Adipose tissue (tissue), 3 donors: ENCODE results near the gene CEP44. TPM values are rescaled to one million over a fixed set of nuclear protein-coding genes. Genes with fewer than 3 reads are reported as not detected.
"Not testable (repeated sequence)": the region's sequence is repeated elsewhere in the genome, so short reads cannot be mapped to it uniquely, and the experiment has no call there.

ENCODE experiments used
- H3K27ac ChIP-seq: one replicate; pipeline ENCODE4 v1.5.1; 2013; ENCODE audit warnings: low read depth, low read length
- WGBS, 3 donors: extraction: QIAGEN DNeasy Blood & Tissue Kit; methylation state at CpG; one replicate each; pipeline ENCODE4 v1.1.7; 2013; 5-methylcytosine and 5-hydroxymethylcytosine counted together
- polyA plus RNA-seq, 3 donors: library from polyadenylated mRNA; stranded (reverse); fragments of 200-250 nt; gene quantifications; one replicate each; pipeline ENCODE4 v1.2.3, GENCODE V29; 2013
- donor health status: healthy with polysubstance abuse.
- donor health status: Bipolar disorder and iron deficiency.
- donor health status: healthy.

Gene CEP44
- polyA plus RNA-seq, 3 donors: 3.4 to 8.8 (median 4.5) TPM

GRCh38 chr4:174274436-174274835 is 9.3 kb upstream of the CEP44 start:
- 82 to 92% (median 90%) methylated on average over 3 of the region's 3 CpGs for whole genome bisulfite sequencing, 3 donors
- no peak overlapping the region for H3K27ac ChIP-seq

- H3K27ac ChIP-seq: no peak overlapping the region
Measured at GRCh38 chr4:174275101-174275500, 8.6 kb upstream of the CEP44 start.

GRCh38 chr4:174277433-174277832 is 6.3 kb upstream of the CEP44 start:
- H3K27ac ChIP-seq: no peak overlapping the region
- WGBS, 3 donors: 63 to 87% (median 73%) methylated on average over 3 of the region's 3 CpGs

More at GRCh38 chr4:174275101-174275500, 8.6 kb upstream of the CEP44 start:
- 85 to 93% (median 88%) methylated on average over 3 of the region's 3 CpGs for WGBS, 3 donors

GRCh38 chr4:174278467-174278866 is 5.2 kb upstream of the CEP44 start:
- H3K27ac ChIP-seq: no peak overlapping the region

- no peak overlapping the region for H3K27ac ChIP-seq
- WGBS, 3 donors: 63 to 90% (median 73%) methylated on average over 3 of the region's 3 CpGs
Measured at GRCh38 chr4:174279433-174280155, 4.1 kb upstream of the CEP44 start.

GRCh38 chr4:174281182-174281737 is 2.5 kb upstream of the CEP44 start:
- H3K27ac ChIP-seq: no peak overlapping the region
- WGBS, 3 donors: 80 to 83% (median 81%) methylated on average over 5 of the region's 5 CpGs

GRCh38 chr4:174281901-174282300 is 1.8 kb upstream of the CEP44 start:
- H3K27ac ChIP-seq: no peak overlapping the region

- H3K27ac ChIP-seq: peak overlapping the region; percentile 79
- 1 to 2% (median 1%) methylated on average over 22 of the region's 22 CpGs for WGBS, 3 donors
Measured at GRCh38 chr4:174282836-174283506, 740 bp upstream of the CEP44 start.

- no peak overlapping the region for H3K27ac ChIP-seq
- WGBS, 3 donors: 5 to 14% (median 6%) methylated on average over 6 of the region's 6 CpGs
Measured at GRCh38 chr4:174284487-174284886, 776 bp downstream of the CEP44 start.

GRCh38 chr4:174286870-174287269 is 3.2 kb downstream of the CEP44 start:
- no peak overlapping the region for H3K27ac ChIP-seq
- WGBS, 3 donors: 95 to 98% (median 97%) methylated on average over 3 of the region's 3 CpGs

- WGBS, 3 donors: 98 to 100% (median 100%) methylated on average over 2 of the region's 2 CpGs
- H3K27ac ChIP-seq: no peak overlapping the region
Measured at GRCh38 chr4:174292473-174292872, 8.8 kb downstream of the CEP44 start.

GRCh38 chr4:174294641-174295040 is 10.9 kb downstream of the CEP44 start:
- WGBS, 3 donors: 95 to 97% (median 96%) methylated on average over 11 to 30 of the region's 30 CpGs
- H3K27ac ChIP-seq: not testable (repeated sequence)

- 95 to 98% (median 97%) methylated on average over 21 to 26 of the region's 27 CpGs for WGBS, 3 donors
- H3K27ac ChIP-seq: not testable (repeated sequence)
Measured at GRCh38 chr4:174295142-174295541, 11.4 kb downstream of the CEP44 start.

GRCh38 chr4:174303687-174304086 is 20.0 kb downstream of the CEP44 start:
- WGBS, 3 donors: 95 to 98% (median 97%) methylated on average over 1 of the region's 1 CpG
- H3K27ac ChIP-seq: no peak overlapping the region

- 89 to 100% (median 95%) methylated on average over 1 of the region's 1 CpG for WGBS, 3 donors
- H3K27ac ChIP-seq: no peak overlapping the region
Measured at GRCh38 chr4:174304664-174305063, 21.0 kb downstream of the CEP44 start.

GRCh38 chr4:174305961-174306360 is 22.2 kb downstream of the CEP44 start:
- WGBS, 3 donors: 94 to 98% (median 95%) methylated on average over 3 of the region's 3 CpGs

GRCh38 chr4:174307694-174308093 is 24.0 kb downstream of the CEP44 start:
- no peak overlapping the region for H3K27ac ChIP-seq
- 83 to 94% (median 93%) methylated on average over 4 of the region's 4 CpGs for WGBS, 3 donors

More at GRCh38 chr4:174305961-174306360, 22.2 kb downstream of the CEP44 start:
- no peak overlapping the region for H3K27ac ChIP-seq

- WGBS, 3 donors: 91 to 94% (median 92%) methylated on average over 3 of the region's 3 CpGs
- no peak overlapping the region for H3K27ac ChIP-seq
Measured at GRCh38 chr4:174312993-174313392, 29.3 kb downstream of the CEP44 start.

- WGBS, 3 donors: 96 to 98% (median 98%) methylated on average over 3 of the region's 3 CpGs
- no peak overlapping the region for H3K27ac ChIP-seq
Measured at GRCh38 chr4:174314274-174314673, 30.6 kb downstream of the CEP44 start.

GRCh38 chr4:174314770-174315169 is 31.1 kb downstream of the CEP44 start:
- 85 to 93% (median 91%) methylated on average over 3 of the region's 3 CpGs for WGBS, 3 donors
- H3K27ac ChIP-seq: no peak overlapping the region
